Activated CD8-positive, alpha-beta memory T cell treated with anti-CD3 and anti-CD28 coated beads, Interleukin-2, amount 50 U/mL, for 24 hours (primary cell): Measurements from ENCODE around the gene IKZF3.
A peak's percentile ranks its signal among the peaks of the same experiment; 100 is the strongest.
"Not testable (repeated sequence)": the region's sequence is repeated elsewhere in the genome, so short reads cannot be mapped to it uniquely, and the experiment has no call there.

Experiments used
- DNase-seq: peaks from one replicate; pipeline ENCODE4 v3.0.0-alpha.2; 2020; ENCODE audit errors: extremely low read depth

Gene IKZF3

DNA sequence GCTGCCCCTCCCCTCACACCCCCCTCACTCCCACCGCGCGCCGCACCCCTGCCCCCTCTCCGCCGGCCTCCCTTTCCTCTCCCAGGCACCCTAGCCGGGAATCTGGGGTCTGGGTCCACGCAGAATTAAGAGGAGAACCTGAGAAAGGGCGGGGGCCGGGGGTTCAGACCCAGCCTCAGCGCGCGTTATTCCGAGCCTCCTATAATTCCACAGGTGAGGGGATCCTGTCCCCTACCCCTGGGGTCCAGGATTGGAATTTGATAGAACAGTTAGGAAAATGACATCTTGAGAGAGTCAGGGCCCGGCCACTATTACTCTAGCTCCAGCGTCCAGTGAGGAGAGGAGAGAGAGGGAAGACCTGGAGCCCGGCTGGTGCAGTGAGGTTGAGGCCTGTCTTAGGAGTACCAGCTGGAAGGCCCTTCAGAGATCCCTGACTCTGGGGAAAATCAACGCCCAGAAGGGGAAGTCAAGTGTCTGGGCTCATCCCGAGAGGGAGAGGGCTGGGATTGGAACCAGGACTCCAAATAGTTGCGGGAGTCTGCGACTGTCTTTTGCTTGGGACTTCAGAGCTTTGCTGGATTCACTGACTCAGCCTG is 109.1 kb downstream of the IKZF3 start:
- no peak for DNase-seq

GRCh38 chr17:39754161-39754957 is 109.8 kb downstream of the IKZF3 start:
- DNase-seq: peak; percentile 78

DNA sequence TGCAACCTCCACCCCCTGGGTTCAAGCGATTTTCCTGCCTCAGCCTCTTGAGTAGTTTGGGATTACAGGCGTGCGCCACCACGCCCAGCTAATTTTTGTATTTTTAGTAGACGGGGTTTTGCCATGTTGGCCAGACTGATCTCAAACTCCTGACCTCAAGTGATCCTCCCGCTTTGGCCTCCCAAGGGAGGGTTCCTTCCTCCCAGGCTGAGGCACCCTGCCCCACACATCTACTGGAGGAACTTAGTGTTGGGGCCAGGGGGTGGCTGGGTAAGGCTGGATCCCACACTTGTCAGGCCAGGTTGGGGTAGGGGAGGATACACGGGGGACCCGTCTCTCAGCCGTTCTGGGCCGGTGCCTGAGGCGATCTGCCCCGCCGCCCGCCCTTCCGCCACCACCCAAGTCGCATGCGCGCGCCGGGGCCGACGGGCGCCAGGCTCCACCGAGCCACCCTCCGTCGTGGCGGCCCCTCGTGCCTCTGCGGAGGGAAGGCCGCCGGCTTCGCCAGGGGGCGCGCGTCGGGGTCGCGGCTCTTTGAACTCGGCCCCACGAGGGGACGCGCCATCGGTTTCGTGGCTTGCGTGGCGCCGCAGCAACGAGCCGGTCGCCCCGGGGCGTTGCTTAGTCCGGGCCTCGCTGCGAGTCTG is 110.5 kb downstream of the IKZF3 start:
- no peak for DNase-seq

GRCh38 chr17:39752241-39752881 is 111.8 kb downstream of the IKZF3 start:
- no peak for DNase-seq

DNA sequence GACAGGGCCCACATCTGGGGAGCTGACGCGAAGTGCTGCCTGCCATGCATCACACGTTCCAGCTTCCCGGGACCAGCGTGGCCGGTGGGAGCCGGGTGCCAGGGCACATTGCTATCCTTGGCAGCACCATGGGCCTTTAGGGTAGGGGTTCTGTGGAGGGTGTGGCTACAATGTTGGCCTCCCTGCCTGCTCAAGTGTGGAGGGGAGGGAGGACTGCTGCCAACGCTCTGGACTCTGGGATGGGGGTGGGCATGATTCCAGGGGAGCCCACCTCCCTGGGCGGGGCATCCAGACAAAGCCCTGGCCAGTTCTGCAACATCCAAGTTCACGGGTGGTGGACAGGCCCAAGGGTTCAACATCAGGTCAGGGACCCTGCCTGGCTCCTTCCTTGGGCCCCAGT is 112.5 kb downstream of the IKZF3 start:
- DNase-seq: no peak

- DNase-seq: no peak
These were observed 113.0 kb downstream of the IKZF3 start for GRCh38 chr17:39751016-39751543.

- no peak for DNase-seq
These were observed 113.7 kb downstream of the IKZF3 start for GRCh38 chr17:39750131-39751015.

DNA sequence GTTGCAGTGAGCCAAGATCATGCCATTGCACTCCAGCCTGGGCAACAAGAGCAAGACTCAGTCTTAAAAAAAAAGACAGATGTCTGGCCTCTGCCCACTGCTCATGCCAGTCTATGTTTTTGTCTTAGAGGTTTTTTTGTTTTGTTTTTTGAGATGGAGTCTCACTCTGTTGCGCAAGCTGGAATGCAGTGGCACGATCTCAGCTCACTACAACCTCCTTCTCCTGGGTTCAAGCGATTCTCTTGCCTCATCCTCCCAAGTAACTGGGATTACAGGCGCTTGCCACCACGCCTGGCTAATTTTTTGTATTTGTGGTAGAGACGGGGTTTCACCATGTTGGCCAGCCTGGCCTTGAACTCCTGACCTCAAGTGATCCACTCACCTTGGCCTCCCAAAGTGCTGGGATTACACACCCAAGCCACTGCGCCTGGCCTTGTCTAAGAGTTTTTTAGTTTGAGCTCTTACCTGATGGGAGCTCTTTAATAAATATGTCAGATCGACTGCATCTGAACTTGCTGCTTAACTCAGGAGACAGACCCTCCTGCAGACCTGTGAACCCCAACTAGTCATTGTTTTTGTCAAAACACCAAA is 115.6 kb downstream of the IKZF3 start:
- not testable (repeated sequence) for DNase-seq

DNA sequence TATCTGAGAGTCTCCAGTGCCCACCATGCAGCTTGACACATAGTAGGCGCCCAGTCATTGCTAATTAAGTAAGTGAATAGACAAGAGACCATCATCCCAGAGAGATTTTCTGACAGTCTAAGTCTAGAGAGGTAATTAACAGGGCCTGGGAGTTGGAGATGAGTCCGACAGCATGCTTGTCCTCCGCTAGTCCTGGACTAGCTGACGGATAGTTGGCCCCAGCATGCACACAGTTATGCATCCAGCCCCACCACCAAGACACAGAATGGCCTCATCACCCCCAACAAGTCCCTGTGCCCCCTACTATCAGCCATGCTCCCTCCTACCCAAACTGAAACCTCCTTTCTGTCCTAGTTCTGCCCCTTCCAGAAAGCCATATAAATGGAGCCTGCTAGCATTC is 116.4 kb downstream of the IKZF3 start:
- no peak for DNase-seq

- DNase-seq: no peak
These were observed 118.0 kb downstream of the IKZF3 start for GRCh38 chr17:39746145-39746461.

- no peak for DNase-seq
These were observed 118.6 kb downstream of the IKZF3 start for GRCh38 chr17:39745335-39746144.

- DNase-seq: no peak
These were observed 119.3 kb downstream of the IKZF3 start for GRCh38 chr17:39744836-39745215.

DNA sequence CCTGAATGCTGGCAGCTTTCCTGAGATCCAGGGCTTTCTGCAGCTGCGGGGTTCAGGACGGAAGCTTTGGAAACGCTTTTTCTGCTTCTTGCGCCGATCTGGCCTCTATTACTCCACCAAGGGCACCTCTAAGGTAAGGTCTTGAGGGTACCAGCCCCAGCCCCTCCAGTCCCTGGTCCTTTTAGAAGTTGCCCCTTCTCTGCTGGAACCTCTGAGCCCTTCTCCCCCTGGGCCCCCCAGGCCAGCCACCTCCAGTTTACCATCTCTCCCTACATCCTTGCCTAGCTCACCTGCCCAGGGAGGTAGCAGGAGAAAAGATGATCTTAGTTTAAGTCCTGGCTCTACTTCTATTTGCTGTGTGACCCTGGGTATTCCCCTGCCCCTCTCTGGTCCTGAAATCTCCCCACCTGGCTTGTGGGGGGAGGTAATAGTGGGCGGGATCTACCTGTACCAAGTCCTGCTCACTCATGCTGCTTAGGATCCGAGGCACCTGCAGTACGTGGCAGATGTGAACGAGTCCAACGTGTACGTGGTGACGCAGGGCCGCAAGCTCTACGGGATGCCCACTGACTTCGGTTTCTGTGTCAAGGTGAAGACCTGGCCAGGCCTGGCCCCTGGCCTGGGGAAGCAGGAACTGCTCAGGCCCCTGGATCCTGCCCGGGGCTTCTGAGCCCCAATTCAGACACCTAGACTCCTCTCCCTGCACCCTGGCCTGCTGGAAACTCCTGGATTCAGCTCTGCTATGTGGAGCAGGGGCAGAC is 119.9 kb downstream of the IKZF3 start:
- no peak for DNase-seq

DNA sequence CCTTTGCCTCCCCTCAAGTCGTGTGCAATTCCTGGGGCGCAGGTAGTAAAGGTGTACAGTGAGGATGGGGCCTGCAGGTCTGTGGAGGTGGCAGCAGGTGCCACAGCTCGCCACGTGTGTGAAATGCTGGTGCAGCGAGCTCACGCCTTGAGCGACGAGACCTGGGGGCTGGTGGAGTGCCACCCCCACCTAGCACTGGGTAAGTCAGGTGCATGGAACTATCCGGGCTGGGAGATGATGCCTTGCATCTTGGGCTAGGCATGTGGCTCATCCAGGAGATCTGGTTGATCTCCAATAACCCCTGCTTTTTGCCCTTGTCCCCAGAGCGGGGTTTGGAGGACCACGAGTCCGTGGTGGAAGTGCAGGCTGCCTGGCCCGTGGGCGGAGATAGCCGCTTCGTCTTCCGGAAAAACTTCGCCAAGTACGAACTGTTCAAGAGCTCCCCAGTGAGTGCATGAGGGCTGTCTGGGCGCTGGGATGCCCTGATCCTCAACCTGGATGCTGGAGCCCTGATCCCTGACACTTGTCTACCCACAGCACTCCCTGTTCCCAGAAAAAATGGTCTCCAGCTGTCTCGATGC is 121.2 kb downstream of the IKZF3 start:
- no peak for DNase-seq

DNA sequence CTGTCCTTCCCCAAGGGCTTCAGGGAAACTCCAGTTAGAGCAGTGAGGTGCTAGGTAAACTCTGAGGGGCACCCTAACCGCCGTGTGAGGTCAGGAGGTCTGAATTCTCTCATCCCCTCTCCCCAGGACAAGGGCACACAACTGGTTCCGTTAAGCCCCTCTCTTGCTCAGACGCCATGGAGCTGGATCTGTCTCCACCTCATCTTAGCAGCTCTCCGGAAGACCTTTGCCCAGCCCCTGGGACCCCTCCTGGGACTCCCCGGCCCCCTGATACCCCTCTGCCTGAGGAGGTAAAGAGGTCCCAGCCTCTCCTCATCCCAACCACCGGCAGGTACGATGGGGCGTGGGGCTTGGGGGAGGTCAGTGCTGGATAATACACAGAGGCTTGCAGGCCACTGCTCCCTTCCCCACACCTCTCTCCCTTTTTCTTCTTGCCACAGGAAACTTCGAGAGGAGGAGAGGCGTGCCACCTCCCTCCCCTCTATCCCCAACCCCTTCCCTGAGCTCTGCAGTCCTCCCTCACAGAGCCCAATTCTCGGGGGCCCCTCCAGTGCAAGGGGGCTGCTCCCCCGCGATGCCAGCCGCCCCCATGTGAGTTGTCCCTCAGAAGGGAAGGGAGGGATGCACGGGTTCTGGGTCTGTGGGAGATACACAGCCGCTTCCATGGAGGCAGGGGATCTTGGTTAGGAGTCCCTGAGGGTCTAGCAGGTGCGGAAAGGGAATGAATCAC is 121.8 kb downstream of the IKZF3 start:
- no peak for DNase-seq

- no peak for DNase-seq
These were observed 123.6 kb downstream of the IKZF3 start for GRCh38 chr17:39740357-39741111.

GRCh38 chr17:39739885-39740356 is 124.2 kb downstream of the IKZF3 start:
- no peak for DNase-seq
